Hepatocyte (in vitro differentiated cells): Measurements from ENCODE around the gene SNCB.

Experiments
- EZH2phosphoT487 ChIP-seq: fragments of 200-600 bp; sonication (generic); IDR thresholded peaks from one replicate; pipeline ENCODE4 v1.6.1; 2018; ENCODE audit warnings: antibody characterized with exemption, mild to moderate bottlenecking, low read depth, moderate library complexity; ENCODE audit not compliant: unreplicated experiment, severe bottlenecking
- TF ChIP-seq, protein P1 (sequence below): fragments of 200-600 bp; sonication (generic); IDR thresholded peaks from 2 replicates; pipeline ENCODE4 v1.5.1; 2016; ENCODE audit warnings: antibody characterized with exemption, mild to moderate bottlenecking; ENCODE audit not compliant: poor library complexity

DNA sequence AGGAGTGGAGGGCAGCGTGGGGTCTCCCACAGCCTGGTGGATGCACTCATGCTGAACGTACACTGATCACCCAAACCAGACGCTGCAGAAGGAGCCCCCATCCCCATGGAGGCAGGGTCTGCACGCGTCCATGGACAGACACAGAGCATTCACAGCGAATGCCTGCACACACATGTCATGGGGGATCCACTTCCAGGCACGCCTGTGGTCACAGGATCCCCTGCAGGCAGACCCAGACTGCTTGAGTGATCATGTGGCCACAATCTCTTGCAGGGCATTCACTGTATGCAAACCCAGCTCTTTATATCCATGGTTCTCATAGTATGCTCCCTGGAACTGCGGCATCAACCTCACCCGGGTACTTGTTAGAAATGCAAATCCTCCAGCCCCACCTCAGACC lies 5.4 kb downstream of the SNCB start:
- TF ChIP-seq EZH2phosphoT487 = no peak
- TF ChIP-seq, protein P1, sequence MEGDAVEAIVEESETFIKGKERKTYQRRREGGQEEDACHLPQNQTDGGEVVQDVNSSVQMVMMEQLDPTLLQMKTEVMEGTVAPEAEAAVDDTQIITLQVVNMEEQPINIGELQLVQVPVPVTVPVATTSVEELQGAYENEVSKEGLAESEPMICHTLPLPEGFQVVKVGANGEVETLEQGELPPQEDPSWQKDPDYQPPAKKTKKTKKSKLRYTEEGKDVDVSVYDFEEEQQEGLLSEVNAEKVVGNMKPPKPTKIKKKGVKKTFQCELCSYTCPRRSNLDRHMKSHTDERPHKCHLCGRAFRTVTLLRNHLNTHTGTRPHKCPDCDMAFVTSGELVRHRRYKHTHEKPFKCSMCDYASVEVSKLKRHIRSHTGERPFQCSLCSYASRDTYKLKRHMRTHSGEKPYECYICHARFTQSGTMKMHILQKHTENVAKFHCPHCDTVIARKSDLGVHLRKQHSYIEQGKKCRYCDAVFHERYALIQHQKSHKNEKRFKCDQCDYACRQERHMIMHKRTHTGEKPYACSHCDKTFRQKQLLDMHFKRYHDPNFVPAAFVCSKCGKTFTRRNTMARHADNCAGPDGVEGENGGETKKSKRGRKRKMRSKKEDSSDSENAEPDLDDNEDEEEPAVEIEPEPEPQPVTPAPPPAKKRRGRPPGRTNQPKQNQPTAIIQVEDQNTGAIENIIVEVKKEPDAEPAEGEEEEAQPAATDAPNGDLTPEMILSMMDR = no peak
